Retina (tissue), 1 donor: Measurements from ENCODE around the gene RETSAT.
A peak's percentile ranks its signal among the peaks of the same experiment; 100 is the strongest.
"Not testable (repeated sequence)": the region's sequence is repeated elsewhere in the genome, so short reads cannot be mapped to it uniquely, and the experiment has no call there.

ENCODE experiments used
- DNase-seq: peaks from one replicate; pipeline ENCODE4 v3.0.0-alpha.2; 2016

The RETSAT gene

GRCh38 chr2:85354286-85355072 is at the start of gene RETSAT, which contains the start of gene ELMOD3:
Gene RETSAT, minus strand, starts transcription at chr2:85354528. Its CDS starts 21 bp downstream, at chr2:85354507.
Gene ELMOD3, plus strand, starts transcription at chr2:85354769. Its CDS starts 2,430 bp downstream, at chr2:85357199.
- peak; percentile 97 for DNase-seq

GRCh38 chr2:85401844-85402243 is 47.5 kb upstream of the RETSAT start:
- no peak for DNase-seq

- no peak for DNase-seq
Observed at GRCh38 chr2:85401464-85401805, 47.1 kb upstream of the RETSAT start.

DNA sequence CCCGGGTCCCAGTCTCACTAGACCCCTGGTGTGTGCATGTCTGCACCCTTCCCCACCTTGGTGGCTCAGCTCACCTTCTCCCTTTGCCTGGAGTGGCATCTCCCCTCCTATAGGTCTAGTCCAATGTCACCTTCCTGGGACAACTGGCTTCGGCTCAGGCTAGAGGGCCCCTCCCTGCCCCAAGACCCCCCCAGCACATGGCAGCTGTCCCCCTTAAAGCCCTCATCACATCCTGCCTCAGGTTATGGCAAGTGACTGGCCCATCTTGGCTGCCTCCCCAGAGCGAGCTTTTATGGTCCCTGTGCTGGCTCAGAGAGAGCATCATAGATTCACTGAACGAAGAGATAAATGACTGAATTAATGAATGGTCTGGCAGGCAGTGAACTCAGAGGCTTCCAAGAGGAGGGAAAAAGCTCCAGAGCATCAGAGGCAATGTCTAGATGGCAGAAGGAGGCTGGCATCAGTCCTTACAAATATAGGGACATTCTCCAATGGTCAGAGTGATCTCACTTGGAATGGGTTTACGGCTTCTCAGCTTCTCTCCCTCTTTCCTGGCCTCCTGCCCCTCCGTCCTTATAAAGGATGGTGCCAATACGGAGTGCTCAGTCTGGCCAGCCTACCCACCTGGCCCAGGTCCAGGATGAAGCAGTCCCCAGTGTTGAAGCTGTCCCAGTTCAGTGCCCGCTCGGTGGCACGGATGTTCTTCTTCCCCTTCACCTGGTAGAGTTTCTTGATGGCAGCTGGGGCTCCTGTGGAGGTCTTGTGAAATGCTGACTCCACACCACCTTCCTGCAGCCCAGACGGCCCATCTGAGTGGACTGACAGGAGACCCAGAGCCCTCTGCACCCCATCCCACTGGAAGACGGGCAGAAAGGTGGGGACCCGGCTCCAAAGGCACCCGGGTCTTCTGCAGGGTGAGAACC is 46.5 kb upstream of the RETSAT start:
- no peak for DNase-seq

GRCh38 chr2:85400023-85400422 is 45.7 kb upstream of the RETSAT start:
- DNase-seq: no peak

DNA sequence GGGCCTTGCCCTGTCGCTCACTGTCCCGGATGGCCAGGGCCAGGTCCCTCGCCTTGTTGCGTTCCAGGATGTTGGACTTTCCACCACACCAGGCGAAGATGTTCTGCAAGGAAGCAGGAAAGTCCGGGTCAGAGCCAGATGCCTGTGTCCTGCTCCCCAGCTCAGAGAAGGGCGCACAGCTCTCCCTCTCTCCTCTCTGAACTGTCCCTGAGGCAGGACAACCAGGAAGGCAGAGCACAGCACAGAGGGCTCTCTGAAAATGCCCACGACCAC is 44.8 kb upstream of the RETSAT start:
- no peak for DNase-seq

GRCh38 chr2:85398426-85399182 is 44.3 kb upstream of the RETSAT start:
- no peak for DNase-seq

DNA sequence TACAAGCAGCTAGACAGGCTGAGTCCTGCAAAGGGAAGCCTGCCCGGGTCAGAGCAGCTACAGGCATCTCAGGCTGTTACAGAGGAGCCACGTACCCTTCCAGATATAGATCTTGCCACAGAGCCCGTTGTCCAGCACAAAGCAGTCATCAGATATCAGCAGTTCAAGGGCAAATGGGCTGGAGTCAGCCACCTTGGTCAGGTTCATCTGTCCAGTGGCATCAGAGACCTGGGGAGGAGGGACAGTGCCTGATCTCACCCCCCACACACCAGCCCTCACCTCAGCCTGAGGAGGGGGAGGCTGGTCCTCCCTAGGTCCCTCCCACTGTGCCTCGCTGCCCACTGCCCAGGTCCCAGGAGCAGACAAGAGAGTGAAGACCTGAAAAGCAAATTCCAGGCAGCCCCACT is 43.6 kb upstream of the RETSAT start:
- no peak for DNase-seq

- DNase-seq: no peak
Observed at GRCh38 chr2:85396531-85397470, 42.5 kb upstream of the RETSAT start.

- no peak for DNase-seq
Observed at GRCh38 chr2:85395912-85396475, 41.7 kb upstream of the RETSAT start.

GRCh38 chr2:85394976-85395375 is 40.6 kb upstream of the RETSAT start:
- no peak for DNase-seq

DNA sequence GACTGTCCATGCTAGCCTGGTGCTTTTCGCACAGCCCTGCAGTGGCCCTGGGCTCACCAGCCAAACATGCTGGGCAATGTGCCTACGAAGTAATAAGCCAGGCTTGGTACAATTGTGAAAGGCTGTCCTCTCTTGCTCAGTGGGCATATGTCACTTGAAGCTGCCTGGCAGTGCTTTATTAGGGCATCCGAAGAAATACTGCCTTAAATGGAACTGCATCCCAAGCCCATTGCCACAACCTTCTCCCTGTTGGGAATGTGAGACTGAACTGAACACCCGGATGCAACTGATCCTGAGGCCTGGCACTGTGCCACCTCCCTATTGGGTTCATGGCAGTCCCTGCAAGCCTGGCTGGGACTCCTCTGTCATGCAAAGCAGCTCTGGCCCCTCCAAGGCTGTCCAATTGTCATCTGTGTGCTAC is 39.9 kb upstream of the RETSAT start:
- DNase-seq: no peak

GRCh38 chr2:85393836-85394235 is 39.5 kb upstream of the RETSAT start:
- DNase-seq: no peak

DNA sequence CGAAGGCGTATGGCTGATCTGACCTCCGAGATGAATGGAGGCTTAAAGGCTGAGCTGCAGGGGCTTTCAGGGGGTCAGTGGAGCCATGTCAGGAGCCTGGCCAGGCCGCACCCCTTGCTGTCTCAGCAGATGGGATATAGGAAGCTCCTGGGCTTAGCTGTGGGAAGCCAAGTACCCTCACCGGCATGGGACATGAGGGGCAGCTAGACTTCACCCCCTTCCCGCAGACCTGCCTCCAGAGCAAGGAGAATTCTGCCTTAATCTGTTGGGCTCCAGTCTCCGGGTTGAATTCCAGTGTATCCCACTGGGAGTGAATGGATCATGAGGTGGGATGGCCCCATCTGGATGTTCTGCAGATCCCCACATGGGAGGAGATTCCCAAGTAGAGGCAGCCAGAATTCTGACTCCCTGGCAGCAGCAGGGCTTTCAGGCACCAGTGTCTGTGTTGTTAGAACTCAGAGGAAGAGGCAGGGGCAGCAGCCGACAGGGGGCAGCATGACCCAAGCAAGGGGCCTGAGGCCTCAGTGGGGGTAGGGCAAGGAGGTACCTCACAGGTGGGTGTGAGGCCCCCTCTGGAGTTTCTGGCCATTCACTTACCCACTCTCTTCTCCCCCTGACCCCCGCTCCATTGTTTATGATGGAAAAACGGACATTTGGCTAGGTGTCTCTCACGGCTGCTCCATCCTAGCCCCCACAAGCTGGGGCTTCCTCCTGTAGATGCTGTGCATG is 36.8 kb upstream of the RETSAT start:
- peak; percentile 20 for DNase-seq

GRCh38 chr2:85388878-85389538 is 34.7 kb upstream of the RETSAT start:
- DNase-seq: no peak

DNA sequence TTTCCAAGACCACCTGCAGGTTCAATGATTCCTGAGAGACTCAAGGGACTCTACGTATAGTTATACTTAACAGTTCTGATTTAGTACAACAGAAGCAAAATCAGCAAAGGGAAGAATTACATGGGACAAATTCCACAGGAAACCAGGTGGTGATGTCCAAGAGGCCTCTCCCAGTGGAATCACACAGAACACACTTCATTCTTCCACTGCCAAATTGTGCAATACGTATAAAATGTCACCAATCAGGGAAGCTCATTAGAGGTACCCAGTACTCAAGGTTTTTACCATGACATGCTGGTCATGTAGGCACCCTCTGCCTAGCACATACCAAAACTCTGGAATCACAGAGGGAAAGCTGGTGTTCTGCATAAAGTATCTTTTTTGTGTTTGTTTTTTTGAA is 33.4 kb upstream of the RETSAT start:
- DNase-seq: no peak

DNA sequence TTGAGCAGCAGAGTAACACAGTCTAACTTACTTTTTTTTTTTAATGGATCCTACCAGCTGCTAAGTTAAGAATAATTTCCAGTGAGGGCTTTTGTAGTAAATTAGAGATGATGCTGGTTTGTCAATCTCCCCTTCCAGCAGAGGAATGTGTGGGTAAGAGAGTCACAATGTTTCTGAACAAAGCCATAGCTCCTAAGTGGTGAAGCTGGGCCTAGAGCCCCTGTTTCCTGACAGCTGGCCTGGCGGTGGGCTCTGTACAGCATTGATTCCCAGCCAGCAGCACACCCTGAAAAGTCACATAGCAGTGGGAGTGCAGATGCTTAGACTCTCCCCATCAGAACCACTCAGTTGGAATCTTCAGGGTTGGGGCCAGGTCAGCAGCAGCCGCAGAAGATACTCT is 31.4 kb upstream of the RETSAT start:
- DNase-seq: no peak

DNA sequence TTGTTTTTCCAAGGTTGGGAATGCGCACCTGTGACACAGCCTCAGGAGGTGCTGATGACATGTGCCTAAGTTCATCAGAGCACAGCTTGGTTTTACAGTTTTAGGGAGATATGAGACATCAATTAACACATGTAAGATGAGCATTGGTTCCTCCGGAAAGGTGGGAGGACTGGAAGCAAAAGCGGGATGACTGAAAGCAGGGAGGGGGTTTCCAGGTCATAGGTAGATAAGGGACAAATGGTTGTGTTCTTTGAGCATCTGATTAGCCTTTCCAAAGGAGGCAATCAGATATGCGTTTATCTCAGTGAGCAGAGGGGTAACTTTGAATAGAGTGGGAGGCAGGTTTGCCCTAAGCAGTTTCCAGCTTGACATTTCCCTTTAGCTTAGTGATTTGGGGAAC is 29.5 kb upstream of the RETSAT start:
- DNase-seq: no peak

DNA sequence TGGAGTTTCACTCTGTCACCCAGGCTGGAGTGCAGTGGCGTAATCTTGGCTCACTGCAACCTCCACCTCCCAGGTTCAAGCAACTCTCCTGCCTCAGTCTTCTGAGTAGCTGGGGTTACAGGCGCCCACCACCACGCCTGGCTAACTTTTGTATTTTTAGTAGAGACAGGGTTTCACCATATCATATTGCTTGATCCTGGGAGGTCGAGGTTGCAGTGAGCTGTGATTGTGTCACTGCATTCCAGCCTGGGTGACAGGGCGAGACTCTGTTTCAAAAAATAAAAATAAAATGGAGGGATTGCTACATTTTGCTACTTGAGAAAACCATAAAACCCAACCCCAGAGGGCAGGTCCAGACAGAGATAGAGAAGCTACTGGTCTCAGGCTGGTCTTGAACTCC is 28.8 kb upstream of the RETSAT start:
- not testable (repeated sequence) for DNase-seq

DNA sequence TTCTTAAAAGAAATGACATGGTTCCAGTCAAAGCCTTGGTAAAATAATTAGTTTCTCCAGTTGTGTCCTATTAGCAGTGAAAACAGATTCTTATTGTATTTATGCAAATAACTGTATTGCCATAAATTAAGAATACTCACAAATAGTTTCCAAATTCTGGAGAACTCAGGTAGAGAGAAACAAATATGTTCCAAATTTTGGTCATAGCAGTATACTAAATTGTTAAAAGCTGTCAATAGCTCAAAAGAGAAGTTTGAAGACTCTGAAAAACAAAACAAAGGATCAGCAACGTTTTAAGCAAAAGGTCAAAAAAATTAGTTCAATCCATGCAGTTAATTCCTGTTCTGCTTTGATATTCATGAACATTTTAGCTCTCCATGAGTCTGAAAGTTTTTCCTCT is 25.7 kb upstream of the RETSAT start:
- no peak for DNase-seq

GRCh38 chr2:85378257-85378656 is 23.9 kb upstream of the RETSAT start:
- DNase-seq: no peak
